Nephron (organoid): ENCODE measurements around the gene MXRA8.

Experiments used
- H3K27ac Mint-ChIP-seq, 3 experiments: 2 replicates each; pipeline ENCODE4 v1.8.0; 2020; ENCODE audit warnings: mixed read lengths in 3 of 3, mild to moderate bottlenecking in 2 of 3, moderate library complexity in 1 of 3
- H3K27me3 Mint-ChIP-seq: 2 replicates; pipeline ENCODE4 v1.8.0; 2021; ENCODE audit warnings: low read depth, mild to moderate bottlenecking, moderate library complexity, mixed read lengths
- H3K36me3 Mint-ChIP-seq: 2 replicates; pipeline ENCODE4 v1.8.0; 2020; ENCODE audit warnings: low read depth, mixed read lengths
- H3K4me1 Mint-ChIP-seq: 2 replicates; pipeline ENCODE4 v1.8.0; 2020; ENCODE audit warnings: mixed read lengths
- H3K4me3 Mint-ChIP-seq, 3 experiments: 2 replicates each; pipeline ENCODE4 v1.8.0; 2020; ENCODE audit warnings: mild to moderate bottlenecking in 3 of 3, mixed read lengths in 3 of 3, moderate library complexity in 2 of 3
- H3K9me3 Mint-ChIP-seq: 2 replicates; pipeline ENCODE4 v1.8.0; 2020; ENCODE audit warnings: mixed read lengths
- TF ChIP-seq, protein P1 (sequence below), 3 experiments: fragments of 200-600 bp; sonication (generic); IDR thresholded peaks; one replicate each; pipeline ENCODE4 v1.5.0; 2021; ENCODE audit warnings: antibody characterized with exemption in 3 of 3; ENCODE audit not compliant: unreplicated experiment in 3 of 3

MXRA8 gene

DNA sequence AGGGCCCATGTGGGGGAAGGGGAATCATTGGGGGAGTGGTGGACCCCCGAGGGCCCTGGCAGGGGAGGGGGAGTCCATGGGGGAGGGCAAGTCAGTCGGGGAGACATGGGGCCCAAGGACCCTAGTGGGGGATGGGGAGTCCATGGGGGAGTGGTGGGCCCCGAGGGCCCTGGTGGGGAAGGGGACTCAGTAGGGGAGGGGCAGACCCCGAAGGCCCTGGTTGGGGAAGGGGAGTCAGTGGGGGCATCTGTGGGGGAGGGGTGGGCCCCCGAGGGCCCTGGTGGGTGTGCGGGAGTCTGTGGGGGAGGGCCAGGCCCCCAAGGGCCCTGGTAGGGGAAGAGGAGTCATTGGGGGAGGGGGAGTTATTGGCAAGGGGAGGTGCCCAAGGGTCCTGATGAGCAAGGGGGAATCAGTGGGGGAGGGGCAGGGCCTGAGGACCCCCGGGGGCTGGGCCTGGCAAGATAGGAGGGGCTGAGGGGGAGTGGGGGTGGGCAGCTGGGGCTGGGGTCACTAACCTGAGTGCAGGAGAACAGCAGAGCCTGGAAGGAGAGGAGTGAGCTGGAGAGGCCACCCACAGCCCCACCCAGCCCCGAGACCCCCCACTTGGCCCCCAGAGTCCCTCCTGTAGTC lies 2.1 kb downstream of the MXRA8 start:
- H3K27me3 Mint-ChIP-seq = peaks cover 11% of the 10 kb centered on the region
- no peaks in the 10 kb centered on the region for H3K9me3 Mint-ChIP-seq
- peak overlapping the region in 1 of 3 experiments; percentile 100 for H3K27ac Mint-ChIP-seq
- H3K4me1 Mint-ChIP-seq = peaks cover 30% of the 10 kb centered on the region
- TF ChIP-seq, protein P1, sequence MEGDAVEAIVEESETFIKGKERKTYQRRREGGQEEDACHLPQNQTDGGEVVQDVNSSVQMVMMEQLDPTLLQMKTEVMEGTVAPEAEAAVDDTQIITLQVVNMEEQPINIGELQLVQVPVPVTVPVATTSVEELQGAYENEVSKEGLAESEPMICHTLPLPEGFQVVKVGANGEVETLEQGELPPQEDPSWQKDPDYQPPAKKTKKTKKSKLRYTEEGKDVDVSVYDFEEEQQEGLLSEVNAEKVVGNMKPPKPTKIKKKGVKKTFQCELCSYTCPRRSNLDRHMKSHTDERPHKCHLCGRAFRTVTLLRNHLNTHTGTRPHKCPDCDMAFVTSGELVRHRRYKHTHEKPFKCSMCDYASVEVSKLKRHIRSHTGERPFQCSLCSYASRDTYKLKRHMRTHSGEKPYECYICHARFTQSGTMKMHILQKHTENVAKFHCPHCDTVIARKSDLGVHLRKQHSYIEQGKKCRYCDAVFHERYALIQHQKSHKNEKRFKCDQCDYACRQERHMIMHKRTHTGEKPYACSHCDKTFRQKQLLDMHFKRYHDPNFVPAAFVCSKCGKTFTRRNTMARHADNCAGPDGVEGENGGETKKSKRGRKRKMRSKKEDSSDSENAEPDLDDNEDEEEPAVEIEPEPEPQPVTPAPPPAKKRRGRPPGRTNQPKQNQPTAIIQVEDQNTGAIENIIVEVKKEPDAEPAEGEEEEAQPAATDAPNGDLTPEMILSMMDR (IDR thresholded peaks at IDR 0.05; ENCODE audit: unreplicated experiment in 3 of 3) = no peak
- peaks cover 8% of the 10 kb centered on the region for H3K36me3 Mint-ChIP-seq
- peak overlapping the region; percentile 93 to 94 (median 94) for H3K4me3 Mint-ChIP-seq

GRCh38 chr1:1355416-1355815 lies 2.9 kb downstream of the MXRA8 start:
- H3K4me1 Mint-ChIP-seq = peaks cover 22% of the 10 kb centered on the region
- no peak overlapping the region for H3K27ac Mint-ChIP-seq
- H3K9me3 Mint-ChIP-seq = no peaks in the 10 kb centered on the region
- peaks cover 8% of the 10 kb centered on the region for H3K36me3 Mint-ChIP-seq
- H3K27me3 Mint-ChIP-seq = peaks cover 11% of the 10 kb centered on the region
- no peak overlapping the region for H3K4me3 Mint-ChIP-seq
- TF ChIP-seq, protein P1 (IDR thresholded peaks at IDR 0.05; ENCODE audit: unreplicated experiment in 3 of 3) = no peak

DNA sequence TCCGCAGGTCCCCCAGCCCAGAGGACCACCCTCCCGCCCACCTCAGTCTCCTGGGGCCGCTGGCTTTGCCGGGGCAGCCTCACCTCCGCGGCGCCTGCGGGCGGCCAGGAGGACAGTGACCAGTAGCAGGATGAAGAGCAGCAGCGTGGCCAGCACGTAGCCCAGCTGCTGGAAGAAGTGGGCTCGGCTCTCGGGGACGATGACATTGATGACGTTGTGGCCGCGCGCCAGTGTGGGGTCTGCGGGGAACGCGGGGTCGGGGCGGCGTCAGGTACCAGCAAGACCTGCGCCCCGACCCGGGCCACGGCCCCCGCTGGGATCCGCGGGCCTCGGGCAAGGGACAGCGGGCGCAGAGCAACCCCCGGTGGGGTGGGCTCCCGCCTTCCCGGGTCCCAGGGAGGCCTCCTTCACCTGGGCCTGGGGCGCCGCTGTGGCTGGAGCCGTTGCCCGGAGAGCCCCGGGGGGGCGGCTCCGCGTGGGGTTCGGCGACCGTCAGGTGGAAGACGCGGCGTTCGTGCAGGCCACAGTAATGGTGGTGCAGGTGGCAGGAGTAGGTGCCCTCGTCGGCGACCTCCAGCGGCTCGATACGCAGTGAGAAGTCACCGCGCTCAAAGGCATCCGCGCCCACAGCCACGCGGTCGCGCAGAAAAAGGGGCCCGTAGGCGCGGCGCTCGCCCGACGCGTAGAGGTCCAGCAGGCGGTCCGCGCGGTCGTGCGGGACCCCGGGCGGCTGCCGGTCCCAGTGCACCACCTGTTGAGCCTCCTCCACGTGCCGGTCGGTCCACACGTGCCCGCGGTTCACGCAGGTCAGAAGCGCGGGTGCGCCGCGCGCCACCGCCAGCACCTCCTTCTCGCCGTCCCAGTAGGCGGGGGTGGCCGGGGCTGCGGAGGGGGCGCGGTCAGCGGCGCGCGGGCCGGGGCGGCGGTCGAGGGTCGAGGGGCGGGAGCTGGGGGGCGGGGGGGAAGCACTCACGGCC lies 3.8 kb downstream of the MXRA8 start:
- TF ChIP-seq, protein P1 (IDR thresholded peaks at IDR 0.05; ENCODE audit: unreplicated experiment in 3 of 3) = no peak
- no peaks in the 10 kb centered on the region for H3K9me3 Mint-ChIP-seq

DNA sequence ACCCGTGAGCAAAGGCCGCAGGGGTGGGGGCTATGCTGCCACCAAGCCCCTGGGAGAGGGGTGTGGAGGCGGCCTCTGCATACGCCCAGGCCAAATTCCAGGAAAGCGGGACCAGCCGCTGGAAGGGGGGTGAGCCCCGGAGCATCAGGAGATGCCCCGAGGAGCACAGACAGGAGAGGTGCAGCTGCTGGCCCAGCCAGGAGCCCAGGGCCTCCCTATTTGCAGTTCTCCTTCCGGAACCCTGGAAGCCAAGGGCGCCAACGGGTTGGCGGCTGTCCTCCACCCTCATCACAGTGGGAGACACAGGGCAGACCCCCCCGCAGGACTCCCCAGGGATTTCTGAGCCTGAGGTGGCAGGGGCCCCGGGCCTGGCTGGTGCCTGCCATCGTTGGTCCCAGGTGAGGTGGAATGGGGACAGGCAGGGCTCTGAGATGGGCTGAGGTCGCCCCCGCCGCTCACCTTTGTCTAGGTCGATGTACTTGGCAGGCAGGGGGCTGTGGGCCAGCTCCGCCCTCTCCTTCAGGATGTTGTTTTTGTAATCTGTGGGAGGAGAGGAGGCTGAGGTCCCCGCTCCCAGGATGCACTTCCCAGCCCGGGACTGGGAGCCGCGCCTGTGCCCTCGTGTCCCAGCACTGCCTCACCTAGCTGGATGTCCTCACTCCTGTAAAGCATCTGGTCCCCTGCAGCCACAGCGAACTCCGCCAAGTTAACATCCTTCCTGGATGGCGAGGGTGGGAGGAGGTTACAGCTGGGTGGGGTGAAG lies 4.8 kb downstream of the MXRA8 start:
- Mint-ChIP-seq H3K9me3 (no peaks in the 10 kb centered on the region), H3K4me1 (peaks cover 11% of the 10 kb centered on the region), H3K27ac (no peak overlapping the region), H3K27me3 (peaks cover 11% of the 10 kb centered on the region), H3K36me3 (peaks cover 8% of the 10 kb centered on the region), H3K4me3 (peak overlapping the region; percentile 34 to 80 (median 47))
- TF ChIP-seq, protein P1 (IDR thresholded peaks at IDR 0.05; ENCODE audit: unreplicated experiment in 3 of 3) = no peak

More for the DNA sequence above, 3.8 kb downstream of the MXRA8 start:
- peak overlapping the region in 2 of 3 experiments; percentile 60 to 77 for H3K27ac Mint-ChIP-seq
- H3K4me1 Mint-ChIP-seq = peaks cover 17% of the 10 kb centered on the region
- H3K4me3 Mint-ChIP-seq = peak overlapping the region; percentile 64 to 77 (median 69)
- H3K36me3 Mint-ChIP-seq = peaks cover 8% of the 10 kb centered on the region
- peaks cover 11% of the 10 kb centered on the region for H3K27me3 Mint-ChIP-seq

GRCh38 chr1:1352786-1353388 lies 5.5 kb downstream of the MXRA8 start:
- H3K4me3 Mint-ChIP-seq = peak overlapping the region; percentile 80 to 88 (median 82)
- H3K27me3 Mint-ChIP-seq = peaks cover 11% of the 10 kb centered on the region
- peaks cover 11% of the 10 kb centered on the region for H3K4me1 Mint-ChIP-seq

More at GRCh38 chr1:1352786-1353388, 5.5 kb downstream of the MXRA8 start:
- H3K36me3 Mint-ChIP-seq = peaks cover 8% of the 10 kb centered on the region
- peak overlapping the region; percentile 83 to 91 (median 91) for H3K27ac Mint-ChIP-seq
- TF ChIP-seq, protein P1 (IDR thresholded peaks at IDR 0.05; ENCODE audit: unreplicated experiment in 3 of 3) = no peak
- H3K9me3 Mint-ChIP-seq = no peaks in the 10 kb centered on the region
